HG03103 (cell line): ENCODE data around the gene CHCHD10.

Experiments used
- ATAC-seq: cut with Tn5 transposase; IDR thresholded peaks from one replicate; pipeline ENCODE4 v1.9.1; 2021; ENCODE audit warnings: low read depth; ENCODE audit not compliant: unreplicated experiment

The CHCHD10 gene

GRCh38 chr22:23787910-23788309 lies 20.1 kb upstream of the CHCHD10 start:
- ATAC-seq, result no peak

DNA sequence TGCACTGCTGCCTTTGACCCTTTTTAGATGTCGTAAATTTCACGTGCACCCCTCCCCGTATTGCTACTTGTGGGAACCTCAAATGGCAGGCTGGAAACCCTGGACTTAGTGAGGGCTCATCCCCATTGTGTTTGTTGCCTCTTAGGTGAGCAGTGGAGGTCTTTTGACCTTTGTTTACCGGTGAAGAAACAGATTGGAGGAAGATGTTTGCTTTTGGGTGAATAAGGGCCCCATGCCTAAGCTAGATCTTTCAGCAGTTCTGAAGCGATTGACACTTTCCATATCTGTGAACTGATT lies 19.8 kb upstream of the CHCHD10 start:
- no peak for ATAC-seq

GRCh38 chr22:23786752-23787599 lies 19.2 kb upstream of the CHCHD10 start, which contains the start of gene SMARCB1:
Gene SMARCB1, plus strand, starts transcription at chr22:23786966. Its CDS starts 204 bp downstream, at chr22:23787170.
- ATAC-seq, result peak; percentile 71

GRCh38 chr22:23786261-23786710 lies 18.5 kb upstream of the CHCHD10 start:
- ATAC-seq, result no peak

DNA sequence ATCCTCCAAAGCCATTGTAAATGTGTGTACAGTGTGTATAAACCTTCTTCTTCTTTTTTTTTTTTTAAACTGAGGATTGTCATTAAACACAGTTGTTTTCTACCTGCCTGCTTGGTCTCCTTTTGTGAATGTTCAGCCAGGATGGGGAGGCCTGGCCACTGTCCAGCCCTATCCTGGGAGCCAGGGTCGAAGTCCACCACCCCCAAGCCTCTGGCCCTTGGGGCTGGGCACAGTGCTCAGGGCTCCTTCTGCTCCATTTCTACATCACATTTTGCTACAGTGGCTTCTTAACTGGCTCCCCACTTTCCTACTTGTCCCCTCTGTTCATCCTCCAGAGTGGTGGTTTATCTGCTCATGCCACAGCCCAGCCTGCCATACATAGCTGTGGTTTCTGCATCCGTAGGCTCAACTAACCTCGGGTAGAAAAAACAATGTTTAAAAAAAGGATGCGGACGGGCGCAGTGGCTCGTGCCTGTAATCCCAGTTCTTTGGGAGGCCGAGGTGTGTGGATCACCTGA lies 16.5 kb upstream of the CHCHD10 start:
- ATAC-seq, result no peak

DNA sequence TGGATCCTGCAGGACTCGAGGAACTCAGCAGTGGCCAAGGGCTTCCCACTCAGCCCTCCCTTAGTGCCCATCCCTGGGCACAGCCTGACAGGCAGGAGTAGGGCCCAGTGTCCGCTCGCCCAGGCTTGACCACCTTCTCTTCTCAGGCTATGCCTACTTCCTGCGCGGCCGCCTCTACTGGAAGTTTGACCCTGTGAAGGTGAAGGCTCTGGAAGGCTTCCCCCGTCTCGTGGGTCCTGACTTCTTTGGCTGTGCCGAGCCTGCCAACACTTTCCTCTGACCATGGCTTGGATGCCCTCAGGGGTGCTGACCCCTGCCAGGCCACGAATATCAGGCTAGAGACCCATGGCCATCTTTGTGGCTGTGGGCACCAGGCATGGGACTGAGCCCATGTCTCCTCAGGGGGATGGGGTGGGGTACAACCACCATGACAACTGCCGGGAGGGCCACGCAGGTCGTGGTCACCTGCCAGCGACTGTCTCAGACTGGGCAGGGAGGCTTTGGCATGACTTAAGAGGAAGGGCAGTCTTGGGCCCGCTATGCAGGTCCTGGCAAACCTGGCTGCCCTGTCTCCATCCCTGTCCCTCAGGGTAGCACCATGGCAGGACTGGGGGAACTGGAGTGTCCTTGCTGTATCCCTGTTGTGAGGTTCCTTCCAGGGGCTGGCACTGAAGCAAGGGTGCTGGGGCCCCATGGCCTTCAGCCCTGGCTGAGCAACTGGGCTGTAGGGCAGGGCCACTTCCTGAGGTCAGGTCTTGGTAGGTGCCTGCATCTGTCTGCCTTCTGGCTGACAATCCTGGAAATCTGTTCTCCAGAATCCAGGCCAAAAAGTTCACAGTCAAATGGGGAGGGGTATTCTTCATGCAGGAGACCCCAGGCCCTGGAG lies 15.7 kb upstream of the CHCHD10 start:
- no peak for ATAC-seq

DNA sequence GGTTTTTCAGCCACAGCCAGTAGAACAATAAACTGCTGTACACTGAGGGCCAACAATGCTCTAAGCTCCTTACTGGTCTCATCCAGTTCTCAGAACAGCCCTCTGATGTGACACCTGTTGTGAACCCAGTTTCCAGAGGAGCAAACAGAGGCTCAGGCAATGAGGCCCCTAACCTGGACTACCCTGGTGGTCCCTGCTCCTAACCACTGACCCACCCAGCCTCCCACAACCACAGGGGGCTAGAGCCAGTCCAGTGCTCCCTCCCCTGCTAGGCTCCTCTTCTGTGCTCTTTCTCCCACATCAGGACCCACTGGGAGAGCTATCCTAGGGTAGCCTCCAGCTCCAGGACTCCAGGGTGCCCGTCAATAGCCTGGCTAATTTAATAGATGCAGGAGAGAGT lies 14.9 kb upstream of the CHCHD10 start:
- ATAC-seq, result no peak

DNA sequence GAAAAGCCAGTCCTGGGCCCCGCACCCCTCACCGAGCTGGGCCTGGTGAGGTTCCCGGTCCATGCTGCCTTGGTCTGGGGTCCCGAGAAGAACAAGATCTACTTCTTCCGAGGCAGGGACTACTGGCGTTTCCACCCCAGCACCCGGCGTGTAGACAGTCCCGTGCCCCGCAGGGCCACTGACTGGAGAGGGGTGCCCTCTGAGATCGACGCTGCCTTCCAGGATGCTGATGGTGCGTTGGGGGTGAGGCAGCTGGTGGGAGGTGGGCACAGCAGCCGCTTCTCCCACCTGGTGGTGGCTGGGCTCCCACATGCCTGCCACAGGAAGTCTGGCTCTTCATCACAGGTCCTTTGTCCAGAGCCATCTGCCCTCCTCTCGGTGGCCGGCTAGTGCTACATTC lies 14.5 kb upstream of the CHCHD10 start:
- no peak for ATAC-seq

GRCh38 chr22:23781511-23782183 lies 13.9 kb upstream of the CHCHD10 start:
- no peak for ATAC-seq

GRCh38 chr22:23781065-23781464 lies 13.3 kb upstream of the CHCHD10 start:
- no peak for ATAC-seq

DNA sequence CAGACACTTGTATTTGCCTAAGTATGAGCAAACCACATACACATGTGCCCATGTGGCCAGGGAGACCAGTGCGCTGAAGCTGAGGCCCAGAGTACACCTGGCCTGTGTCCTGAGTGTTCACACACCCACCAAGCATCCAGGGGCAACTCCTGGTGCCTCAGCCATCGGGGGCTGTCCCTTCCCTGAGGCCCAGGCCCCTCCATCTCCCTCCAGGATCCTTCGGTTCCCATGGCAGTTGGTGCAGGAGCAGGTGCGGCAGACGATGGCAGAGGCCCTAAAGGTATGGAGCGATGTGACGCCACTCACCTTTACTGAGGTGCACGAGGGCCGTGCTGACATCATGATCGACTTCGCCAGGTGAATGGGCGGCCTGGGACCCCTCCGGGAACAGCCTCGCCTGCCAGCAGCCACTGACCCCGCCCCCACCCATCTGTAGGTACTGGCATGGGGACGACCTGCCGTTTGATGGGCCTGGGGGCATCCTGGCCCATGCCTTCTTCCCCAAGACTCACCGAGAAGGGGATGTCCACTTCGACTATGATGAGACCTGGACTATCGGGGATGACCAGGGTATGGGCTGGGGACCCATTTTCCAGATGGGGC lies 12.5 kb upstream of the CHCHD10 start:
- ATAC-seq, result no peak

GRCh38 chr22:23779731-23780130 lies 12.0 kb upstream of the CHCHD10 start:
- ATAC-seq, result no peak

- no peak for ATAC-seq
Observed at GRCh38 chr22:23779083-23779482, 11.3 kb upstream of the CHCHD10 start.

DNA sequence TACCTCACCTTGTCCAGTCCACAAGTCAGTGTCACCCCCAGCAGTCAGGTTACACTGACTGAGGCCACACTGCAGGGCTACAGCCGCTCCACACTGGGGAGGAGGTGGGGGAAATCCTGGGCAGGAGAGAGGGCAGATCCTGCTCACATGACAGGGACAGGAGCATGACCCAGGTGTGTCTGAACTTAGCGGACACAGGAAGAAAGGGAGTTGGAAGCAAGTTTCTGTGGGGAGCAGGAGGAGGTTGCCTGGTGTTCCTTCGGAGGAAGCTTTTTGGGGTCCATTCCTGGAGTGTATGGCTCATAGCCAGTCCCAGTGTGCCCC lies 10.8 kb upstream of the CHCHD10 start:
- ATAC-seq, result no peak

- no peak for ATAC-seq
Observed at GRCh38 chr22:23777776-23778576, 10.2 kb upstream of the CHCHD10 start.

- ATAC-seq, result no peak
Observed at GRCh38 chr22:23775779-23776375, 8.1 kb upstream of the CHCHD10 start.

DNA sequence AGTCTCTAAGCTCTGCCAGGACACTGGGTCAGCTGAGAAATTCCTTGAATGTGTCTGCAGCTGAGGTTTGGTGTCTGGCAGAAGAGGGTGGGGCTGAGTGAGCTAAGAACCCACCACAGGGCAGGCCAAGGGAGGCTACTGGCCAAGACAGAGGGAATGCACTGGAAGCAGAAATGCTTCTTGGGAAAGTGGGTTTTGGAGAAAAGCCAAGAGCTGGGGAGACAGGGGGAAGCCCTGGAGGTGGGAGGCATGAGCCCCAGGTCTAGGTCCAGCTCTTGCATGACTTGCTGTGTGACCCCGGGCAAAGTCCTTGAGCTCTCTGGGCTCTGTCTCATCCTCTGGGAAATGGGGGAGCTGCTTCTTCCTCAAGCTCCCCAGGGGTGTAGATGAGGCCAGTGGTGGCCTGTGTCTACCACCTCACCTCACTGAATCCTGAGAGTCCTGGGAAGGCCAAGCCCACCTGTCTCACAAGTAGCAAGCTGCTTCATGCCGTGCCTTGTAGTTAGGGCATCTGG lies 7.2 kb upstream of the CHCHD10 start:
- no peak for ATAC-seq

GRCh38 chr22:23774114-23774921 lies 6.5 kb upstream of the CHCHD10 start:
- no peak for ATAC-seq
